ENCODE measurements around the gene CEL.
"Not testable (repeated sequence)": the region's sequence is repeated elsewhere in the genome, so short reads cannot be mapped to it uniquely, and the experiment has no call there.

The CEL gene

DNA sequence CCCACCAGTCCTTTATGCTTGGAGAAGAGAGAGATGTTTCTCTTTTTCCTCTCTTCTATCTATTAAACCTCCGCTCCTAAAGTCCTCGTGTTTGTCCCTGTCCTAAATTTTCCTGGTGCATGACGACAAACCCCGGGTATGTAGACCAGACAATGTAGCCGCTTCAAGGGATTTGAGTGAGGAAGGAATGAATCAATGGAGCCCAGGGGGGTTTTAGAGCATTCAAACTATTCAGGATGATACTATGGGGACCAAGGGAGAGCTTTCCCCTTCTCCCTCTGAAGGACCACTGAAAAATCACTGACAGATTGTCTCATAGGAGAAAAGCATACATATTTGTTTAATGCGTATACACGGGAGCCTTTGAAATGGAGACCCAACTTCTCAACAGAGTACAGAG is 18.4 kb downstream of the CEL start:
- TF ChIP-seq, protein P1, sequence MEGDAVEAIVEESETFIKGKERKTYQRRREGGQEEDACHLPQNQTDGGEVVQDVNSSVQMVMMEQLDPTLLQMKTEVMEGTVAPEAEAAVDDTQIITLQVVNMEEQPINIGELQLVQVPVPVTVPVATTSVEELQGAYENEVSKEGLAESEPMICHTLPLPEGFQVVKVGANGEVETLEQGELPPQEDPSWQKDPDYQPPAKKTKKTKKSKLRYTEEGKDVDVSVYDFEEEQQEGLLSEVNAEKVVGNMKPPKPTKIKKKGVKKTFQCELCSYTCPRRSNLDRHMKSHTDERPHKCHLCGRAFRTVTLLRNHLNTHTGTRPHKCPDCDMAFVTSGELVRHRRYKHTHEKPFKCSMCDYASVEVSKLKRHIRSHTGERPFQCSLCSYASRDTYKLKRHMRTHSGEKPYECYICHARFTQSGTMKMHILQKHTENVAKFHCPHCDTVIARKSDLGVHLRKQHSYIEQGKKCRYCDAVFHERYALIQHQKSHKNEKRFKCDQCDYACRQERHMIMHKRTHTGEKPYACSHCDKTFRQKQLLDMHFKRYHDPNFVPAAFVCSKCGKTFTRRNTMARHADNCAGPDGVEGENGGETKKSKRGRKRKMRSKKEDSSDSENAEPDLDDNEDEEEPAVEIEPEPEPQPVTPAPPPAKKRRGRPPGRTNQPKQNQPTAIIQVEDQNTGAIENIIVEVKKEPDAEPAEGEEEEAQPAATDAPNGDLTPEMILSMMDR (IDR thresholded peaks at IDR 0.05; ENCODE audit: borderline replicate concordance, insufficient read depth, low read depth, low read length), result no peak
- H3K4me3 ChIP-seq (ENCODE audit: low read depth, low read length), result no peak overlapping the region

DNA sequence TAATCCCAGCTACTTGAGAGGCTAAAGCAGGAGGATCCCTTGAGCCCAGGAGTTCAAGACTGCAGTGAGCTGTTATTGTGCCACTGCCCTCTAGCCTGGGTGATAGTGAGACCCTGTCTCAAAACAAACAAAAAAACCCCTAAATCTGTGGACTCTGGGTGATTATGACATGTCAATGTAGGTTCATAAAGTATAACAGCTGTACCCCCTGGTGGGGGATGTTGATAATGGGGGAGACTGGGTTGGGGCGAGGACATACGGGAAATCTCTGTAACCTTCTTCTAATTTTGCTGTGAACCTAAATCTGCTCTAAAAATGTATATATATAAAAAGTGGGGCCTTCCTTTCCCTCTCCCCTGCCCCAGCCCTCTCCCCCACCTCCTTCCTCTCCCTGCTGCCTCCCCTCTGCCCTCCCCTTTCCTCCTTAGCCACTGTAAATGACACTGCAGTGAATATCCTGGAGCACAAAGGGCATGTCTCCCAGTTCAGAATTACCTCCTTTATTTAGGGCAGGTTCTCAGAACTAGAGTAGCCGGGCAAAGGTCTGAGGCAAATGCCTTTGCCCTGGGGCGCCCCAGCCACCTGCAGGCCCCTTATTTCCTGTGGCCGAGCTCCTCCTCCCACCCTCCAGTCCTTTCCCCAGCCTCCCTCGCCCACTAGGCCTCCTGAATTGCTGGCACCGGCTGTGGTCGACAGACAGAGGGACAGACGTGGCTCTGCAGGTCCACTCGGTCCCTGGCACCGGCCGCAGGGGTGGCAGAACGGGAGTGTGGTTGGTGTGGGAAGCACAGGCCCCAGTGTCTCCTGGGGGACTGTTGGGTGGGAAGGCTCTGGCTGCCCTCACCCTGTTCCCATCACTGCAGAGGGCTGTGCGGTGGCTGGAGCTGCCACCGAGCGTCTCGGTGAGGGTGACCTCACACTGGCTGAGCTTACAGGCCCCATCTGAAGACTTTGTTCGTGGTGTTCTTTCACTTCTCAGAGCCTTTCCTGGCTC is 19.3 kb downstream of the CEL start:
- not testable (repeated sequence) for H3K4me3 ChIP-seq (ENCODE audit: low read depth, low read length)

DNA sequence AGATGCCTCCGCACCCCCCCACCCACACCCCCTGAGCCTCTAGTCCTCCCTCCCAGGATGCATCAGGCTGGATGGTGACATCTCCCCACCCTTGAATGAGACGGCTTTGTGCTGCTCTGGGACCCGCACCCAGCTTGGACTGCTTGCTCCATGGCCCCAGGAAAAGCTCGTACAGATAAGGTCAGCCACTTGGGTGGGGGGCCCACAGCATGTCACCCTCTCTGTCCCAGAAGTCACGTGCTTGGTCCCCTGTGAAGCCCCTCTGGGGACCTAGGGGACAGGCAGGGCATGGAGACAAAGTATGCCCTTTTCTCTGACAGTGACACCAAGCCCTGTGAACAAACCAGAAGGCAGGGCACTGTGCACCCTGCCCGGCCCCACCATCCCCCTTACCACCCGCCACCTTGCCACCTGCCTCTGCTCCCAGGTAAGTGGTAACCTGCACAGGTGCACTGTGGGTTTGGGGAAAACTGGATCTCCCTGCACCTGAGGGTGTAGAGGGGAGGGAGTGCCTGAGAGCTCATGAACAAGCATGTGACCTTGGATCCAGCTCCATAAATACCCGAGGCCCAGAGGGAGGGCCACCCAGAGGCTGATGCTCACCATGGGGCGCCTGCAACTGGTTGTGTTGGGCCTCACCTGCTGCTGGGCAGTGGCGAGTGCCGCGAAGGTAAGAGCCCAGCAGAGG is 20.3 kb downstream of the CEL start:
- not testable (repeated sequence) for H3K4me3 ChIP-seq (ENCODE audit: low read depth, low read length)

DNA sequence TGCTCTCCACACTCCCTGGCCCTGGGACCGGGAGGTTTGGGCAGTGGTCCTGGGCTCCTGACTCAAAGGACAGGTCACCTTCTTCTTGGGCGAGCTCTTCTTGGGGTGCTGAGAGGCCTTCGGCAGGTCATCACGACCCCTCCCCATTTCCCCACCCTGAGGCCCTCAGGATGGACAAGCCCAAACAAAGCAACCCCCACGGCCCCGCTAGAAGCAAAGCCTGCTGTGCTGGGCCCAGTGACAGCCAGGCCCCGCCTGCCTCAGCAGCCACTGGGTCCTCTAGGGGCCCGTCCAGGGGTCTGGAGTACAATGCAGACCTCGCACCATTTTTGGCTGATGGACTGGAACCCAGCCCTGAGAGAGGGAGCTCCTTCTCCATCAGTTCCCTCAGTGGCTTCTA is 21.9 kb downstream of the CEL start:
- H3K4me3 ChIP-seq (ENCODE audit: low read depth, low read length), result not testable (repeated sequence)

DNA sequence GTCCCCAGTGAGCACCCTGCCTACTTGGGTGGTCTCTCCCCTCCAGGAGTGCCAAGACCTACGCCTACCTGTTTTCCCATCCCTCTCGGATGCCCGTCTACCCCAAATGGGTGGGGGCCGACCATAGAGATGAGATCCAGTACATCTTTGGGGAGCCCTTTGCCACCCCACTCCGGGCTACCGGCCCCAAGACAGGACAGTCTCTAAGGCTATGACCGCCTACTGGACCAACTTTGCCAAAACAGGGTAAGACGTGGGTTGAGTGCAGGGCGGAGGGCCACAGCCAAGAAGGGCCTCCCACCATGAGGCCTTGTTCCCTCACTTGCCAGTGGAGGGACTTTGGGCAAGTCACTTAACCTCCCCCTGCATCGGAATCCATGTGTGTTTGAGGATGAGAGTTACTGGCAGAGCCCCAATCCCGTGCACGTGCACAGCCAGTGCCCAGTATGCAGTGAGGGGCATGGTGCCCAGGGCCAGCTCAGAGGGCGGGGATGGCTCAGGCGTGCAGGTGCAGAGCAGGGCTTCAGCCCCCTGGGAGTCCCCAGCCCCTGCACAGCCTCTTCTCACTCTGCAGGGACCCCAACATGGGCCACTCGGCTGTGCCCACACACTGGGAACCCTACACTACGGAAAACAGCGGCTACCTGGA is 24.6 kb downstream of the CEL start:
- not testable (repeated sequence) for H3K4me3 ChIP-seq (ENCODE audit: low read depth, low read length)

DNA sequence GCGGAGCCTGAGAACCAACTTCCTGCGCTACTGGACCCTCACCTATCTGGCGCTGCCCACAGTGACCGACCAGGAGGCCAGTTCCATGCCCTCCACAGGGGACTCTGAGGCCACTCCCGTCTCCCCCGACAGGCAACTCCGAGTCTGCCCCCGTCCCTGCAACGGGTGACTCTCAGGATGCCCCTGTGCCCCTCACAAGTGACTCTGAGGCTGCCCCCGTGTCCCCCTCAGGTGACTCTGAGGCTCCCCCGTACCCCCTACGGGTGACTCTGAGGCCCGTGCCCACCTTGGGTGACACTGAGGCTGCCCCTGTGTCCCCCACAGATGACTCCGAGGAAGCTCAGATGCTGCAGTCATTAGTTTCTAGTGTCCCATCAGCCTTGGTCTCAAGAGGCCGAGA is 25.1 kb downstream of the CEL start:
- no peak overlapping the region for H3K4me3 ChIP-seq (ENCODE audit: low read depth, low read length)
- TF ChIP-seq, protein P1 (IDR thresholded peaks at IDR 0.05; ENCODE audit: borderline replicate concordance, insufficient read depth, low read depth, low read length), result no peak

DNA sequence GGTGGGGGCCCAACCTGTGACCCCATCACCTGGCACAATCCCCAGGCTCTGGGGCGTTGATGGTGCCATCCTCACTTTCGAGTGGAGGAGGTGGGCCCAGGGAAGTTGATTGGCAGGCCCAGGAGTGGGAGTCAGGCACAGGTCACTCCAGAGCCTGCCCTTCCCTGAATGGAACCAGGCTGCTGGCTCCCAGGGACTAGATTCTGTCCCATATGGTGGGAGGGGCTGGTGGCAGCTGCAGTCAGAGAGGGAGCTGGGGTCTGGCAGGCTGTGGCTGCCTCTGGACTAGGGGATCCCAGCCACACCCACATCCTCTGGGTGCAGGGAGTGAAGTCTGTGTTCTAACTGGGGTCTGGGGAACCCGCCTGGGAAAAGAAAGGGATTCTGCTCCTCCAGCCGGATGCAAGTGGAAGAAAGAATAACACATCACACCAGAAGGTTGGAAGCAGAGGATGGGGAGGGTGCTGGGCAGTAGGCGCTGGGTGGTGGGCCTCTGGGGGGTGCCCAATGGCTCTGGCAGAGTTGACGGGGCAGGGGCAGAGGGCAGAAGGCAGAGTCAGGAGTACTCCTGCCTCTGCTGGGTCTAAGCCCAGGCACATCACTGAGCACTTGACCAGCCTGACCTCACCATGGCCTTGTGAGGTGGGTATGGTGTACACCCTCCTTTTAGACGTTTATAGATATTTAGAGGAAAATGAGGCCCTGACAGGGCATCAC is 25.8 kb downstream of the CEL start:
- TF ChIP-seq, protein P1 (IDR thresholded peaks at IDR 0.05; ENCODE audit: borderline replicate concordance, insufficient read depth, low read depth, low read length), result no peak
- H3K4me3 ChIP-seq (ENCODE audit: low read depth, low read length), result no peak overlapping the region

DNA sequence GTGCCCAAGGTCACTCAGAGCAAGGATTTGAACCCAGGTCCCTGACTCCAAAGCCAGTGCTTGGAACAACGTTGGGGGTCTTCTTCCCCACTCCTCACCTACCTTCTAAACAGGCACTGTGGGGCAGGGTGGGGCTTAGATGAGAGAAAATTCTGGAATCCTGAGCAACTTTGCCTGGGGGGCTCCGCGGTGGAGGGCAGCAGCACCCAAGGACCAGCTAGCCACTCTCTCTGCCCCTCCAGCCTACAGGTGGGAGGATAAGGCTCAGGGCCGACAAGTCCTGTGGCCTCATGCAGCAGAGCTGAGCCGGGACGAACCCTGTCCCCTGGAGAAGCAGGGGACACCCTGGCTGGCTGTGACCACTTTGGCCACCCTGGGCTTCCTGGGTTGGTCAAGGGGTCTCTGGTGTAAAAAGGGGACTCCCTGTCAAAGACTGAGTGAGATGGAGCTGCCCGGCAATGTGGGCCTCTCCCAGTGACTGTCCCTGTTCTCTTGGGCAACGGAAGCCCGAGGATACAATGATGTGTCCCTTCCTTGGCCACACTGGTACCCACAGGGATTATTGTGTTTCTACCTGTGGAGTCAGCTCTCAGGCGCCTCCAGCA is 26.5 kb downstream of the CEL start:
- TF ChIP-seq, protein P1 (IDR thresholded peaks at IDR 0.05; ENCODE audit: borderline replicate concordance, insufficient read depth, low read depth, low read length), result no peak
- H3K4me3 ChIP-seq (ENCODE audit: low read depth, low read length), result no peak overlapping the region

All from GM12875 (cell line).